Measurements from ENCODE around the gene KL. TPM values are rescaled to one million over a fixed set of nuclear protein-coding genes. Genes with fewer than 3 reads are reported as not detected.

The KL gene
- total and polyA plus RNA-seq, 2 of the 8 experiments (the other 6 are each of a cell fraction or from before 2014, with no cell fraction given) = 0.02 TPM; not detected in 1

- TF ChIP-seq CTCF (IDR thresholded peaks at IDR 0.05; ENCODE audit: control extremely low read depth in 1 of 3, insufficient read depth in 1 of 3, low read depth in 1 of 3, low read length in 3 of 3) (no peak), SP4 (IDR thresholded peaks at IDR 0.05; ENCODE audit: low read length) (no peak), ATF3 (IDR thresholded peaks at IDR 0.05; ENCODE audit: insufficient read depth, low read depth, low read length) (no peak), HDAC6 (IDR thresholded peaks at IDR 0.05; ENCODE audit: low read depth, low read length) (no peak), JUN (IDR thresholded peaks at IDR 0.05; ENCODE audit: low read depth, low read length) (no peak), TAF7 (optimal IDR thresholded peaks at IDR 0.05; ENCODE audit: borderline replicate concordance, low read depth, low read length) (no peak), CREB1 (IDR thresholded peaks at IDR 0.05) (no peak), CHD2 (IDR thresholded peaks at IDR 0.05; ENCODE audit: low read length) (no peak)
Measured at GRCh38 chr13:33052506-33053280, 36.5 kb downstream of the KL start (continued).
